ENCODE results near the gene ARRB2.

The ARRB2 gene

DNA sequence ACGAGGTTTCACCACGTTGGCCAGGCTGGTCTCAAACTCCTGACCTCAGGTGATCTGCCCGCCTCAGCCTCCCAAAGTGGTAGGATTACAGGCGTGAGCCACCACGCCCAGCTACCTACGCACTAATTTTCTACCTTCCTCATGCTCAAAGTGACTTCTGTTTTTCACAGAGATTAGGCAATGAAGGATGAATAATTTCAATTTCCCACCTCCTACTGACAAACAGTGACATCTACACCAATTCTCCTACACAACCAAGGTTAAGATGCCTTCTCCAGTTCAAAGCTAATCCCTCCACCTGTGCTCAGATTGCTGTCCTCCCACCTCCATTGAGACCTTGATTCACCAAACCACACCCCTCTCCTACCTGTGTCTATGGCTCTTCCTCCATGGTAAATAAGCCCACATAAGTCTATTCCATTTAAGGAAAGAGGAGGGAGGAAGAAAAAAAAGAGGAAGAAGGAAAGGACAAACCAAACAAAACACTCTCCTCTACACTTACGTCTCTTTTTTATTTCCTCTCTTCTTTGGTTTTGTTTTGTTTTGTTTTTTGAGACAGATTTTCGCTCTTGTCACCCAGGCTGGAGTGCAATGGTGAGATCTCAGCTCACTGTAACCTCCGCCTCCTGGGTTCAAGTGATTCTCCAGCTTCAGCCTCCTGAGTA lies 15.3 kb downstream of the ARRB2 start:
- DNase-seq: no peak
- no peak overlapping the region for H3K4me3 Mint-ChIP-seq
- H3K36me3 Mint-ChIP-seq (ENCODE audit: low read depth): peaks cover 13% of the 10 kb centered on the region
- peaks cover 31% of the 10 kb centered on the region for H3K4me1 Mint-ChIP-seq (ENCODE audit: low read depth)
- no peak overlapping the region for H3K27ac Mint-ChIP-seq
- H3K9me3 Mint-ChIP-seq: no peaks in the 10 kb centered on the region
- no peaks in the 10 kb centered on the region for H3K27me3 Mint-ChIP-seq

DNA sequence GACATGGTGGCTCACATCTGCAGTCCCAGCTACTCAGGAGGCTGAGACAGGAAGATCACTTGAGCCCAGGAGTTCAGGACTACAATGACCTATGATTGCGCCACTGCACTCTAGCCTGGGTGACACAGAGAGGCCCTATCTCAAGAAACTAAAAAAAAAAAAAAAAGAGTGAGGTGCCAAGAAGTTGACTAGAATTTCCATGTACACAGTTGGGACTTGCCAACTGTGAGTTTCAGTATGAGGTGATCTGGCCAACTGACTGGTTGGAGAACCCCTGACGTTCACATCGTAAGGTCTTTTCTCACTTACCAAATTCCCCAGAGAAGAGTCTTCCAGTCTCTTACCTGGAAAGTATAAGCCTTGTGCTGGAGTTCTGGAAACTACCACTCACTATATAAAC lies 17.7 kb downstream of the ARRB2 start:
- DNase-seq: no peak
- peaks cover 11% of the 10 kb centered on the region for H3K36me3 Mint-ChIP-seq (ENCODE audit: low read depth)
- no peaks in the 10 kb centered on the region for H3K27me3 Mint-ChIP-seq
- H3K4me1 Mint-ChIP-seq (ENCODE audit: low read depth): peaks cover 40% of the 10 kb centered on the region
- peak overlapping the region; percentile 87 for H3K27ac Mint-ChIP-seq
- no peaks in the 10 kb centered on the region for H3K9me3 Mint-ChIP-seq
- H3K4me3 Mint-ChIP-seq: no peak overlapping the region

DNA sequence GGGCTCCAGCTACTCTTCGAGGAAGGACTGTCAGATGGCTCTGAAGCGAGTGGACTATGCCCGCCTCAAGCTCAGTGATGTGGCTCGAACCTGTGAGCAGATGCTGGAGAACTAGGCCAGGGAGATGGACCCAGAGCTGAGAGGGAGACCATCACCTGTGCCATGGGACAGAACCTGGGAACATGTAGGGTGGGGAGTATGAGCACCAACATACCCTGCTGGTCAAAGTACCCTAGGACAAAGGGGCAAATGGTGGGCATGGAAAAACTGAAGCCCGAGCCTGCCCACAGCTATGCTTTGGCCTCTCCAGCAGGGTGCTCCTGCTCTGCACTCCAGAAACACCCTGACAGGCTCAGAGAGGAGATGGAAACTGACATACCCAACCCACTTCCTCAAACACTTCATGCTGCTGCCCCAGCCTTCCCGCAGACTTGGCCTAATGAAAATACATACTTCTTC lies 22.7 kb downstream of the ARRB2 start:
- Mint-ChIP-seq H3K9me3 (no peaks in the 10 kb centered on the region), H3K27me3 (peaks cover 1% of the 10 kb centered on the region), H3K27ac (no peak overlapping the region), H3K4me3 (no peak overlapping the region), H3K4me1 (ENCODE audit: low read depth) (peaks cover 42% of the 10 kb centered on the region), H3K36me3 (ENCODE audit: low read depth) (peaks cover 13% of the 10 kb centered on the region)
- DNase-seq: no peak

DNA sequence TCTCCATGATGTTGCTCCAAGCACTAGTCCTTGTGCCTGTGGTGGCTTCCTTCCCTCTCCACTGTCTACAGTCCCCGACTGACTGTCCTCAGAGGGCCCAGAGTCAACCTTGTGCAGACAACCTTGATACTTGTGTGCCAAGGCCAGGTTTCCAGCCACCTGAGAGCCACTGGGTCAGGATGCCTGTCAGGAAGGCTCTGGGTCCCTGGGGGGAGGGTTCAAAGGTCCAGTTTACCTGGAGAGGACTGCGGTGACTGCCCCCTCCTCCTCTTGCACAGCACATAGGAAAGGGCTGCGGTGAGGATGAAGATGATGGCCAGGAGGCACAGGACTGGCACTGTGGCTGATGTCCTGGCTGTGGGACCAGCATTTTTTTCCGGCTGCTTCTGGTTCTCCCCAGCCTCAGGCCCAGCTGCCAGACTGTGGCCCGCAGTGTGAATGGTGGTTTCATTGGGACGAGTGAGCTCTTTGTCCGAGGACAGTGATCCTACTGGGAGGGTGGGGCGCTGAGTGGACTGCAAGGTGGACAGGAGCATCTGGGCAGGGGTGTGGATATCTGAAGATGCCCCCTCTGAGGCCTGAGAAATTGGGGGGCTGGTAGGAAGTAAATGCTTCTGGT lies 24.5 kb downstream of the ARRB2 start:
- Mint-ChIP-seq H3K9me3 (no peaks in the 10 kb centered on the region), H3K27me3 (peaks cover 12% of the 10 kb centered on the region), H3K27ac (no peak overlapping the region), H3K36me3 (ENCODE audit: low read depth) (peaks cover 13% of the 10 kb centered on the region), H3K4me3 (no peak overlapping the region), H3K4me1 (ENCODE audit: low read depth) (peaks cover 42% of the 10 kb centered on the region)
- no peak for DNase-seq

- Mint-ChIP-seq H3K27ac (no peak overlapping the region), H3K4me3 (no peak overlapping the region), H3K27me3 (peaks cover 21% of the 10 kb centered on the region), H3K4me1 (ENCODE audit: low read depth) (peaks cover 38% of the 10 kb centered on the region), H3K9me3 (no peaks in the 10 kb centered on the region), H3K36me3 (ENCODE audit: low read depth) (peaks cover 13% of the 10 kb centered on the region)
- DNase-seq: no peak
Observed at GRCh38 chr17:4735876-4736651, 25.6 kb downstream of the ARRB2 start.

DNA sequence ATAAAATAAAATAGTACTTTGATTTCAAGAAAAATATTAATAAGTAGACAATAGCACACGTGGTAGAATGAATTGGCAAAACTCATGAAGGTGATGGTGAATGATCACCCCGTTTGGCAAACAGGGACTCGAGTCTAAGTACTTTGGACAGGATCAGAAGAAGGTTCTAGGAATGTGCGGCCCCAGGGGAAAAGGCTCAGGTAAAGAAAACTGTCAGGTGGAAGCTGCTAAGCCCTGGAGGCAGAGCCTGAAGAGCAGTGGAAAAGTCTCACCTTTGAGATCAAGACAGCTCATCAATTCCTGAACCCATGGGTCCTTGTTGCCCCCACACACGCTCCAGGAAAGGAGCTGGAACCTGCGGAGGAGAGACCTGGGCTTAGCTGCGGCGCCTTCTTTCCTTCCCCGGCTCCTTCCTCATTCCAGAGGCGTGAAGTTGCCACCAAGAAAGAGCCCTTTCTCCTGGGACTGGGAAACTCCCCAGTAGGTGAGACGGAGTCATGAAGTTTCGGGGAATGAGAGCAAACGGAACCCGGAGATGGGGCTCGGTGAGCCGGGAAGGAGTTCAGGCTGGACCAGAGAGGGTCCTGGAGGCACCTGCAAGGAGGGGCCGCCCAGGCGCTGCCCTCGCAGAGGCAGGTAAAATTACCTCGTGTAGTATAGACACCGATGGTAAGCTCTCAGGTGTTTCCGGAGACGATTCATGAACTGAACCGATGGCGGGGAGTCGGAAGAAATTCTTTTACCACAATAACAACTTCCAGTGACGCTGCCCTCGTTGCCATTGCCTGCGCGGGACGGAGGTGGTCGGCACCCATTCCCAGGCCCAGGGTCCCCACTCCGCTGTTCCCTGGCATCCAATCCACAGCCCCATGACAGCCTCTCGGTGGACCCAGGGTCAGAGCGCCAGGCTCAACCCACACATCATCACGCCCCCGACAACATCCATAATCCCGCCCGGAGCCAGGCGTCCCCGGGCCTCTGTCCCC lies 28.0 kb downstream of the ARRB2 start:
- Mint-ChIP-seq H3K4me1 (ENCODE audit: low read depth) (peaks cover 26% of the 10 kb centered on the region), H3K36me3 (ENCODE audit: low read depth) (no peaks in the 10 kb centered on the region), H3K4me3 (peak overlapping the region; percentile 73), H3K27ac (peak overlapping the region; percentile 61), H3K9me3 (no peaks in the 10 kb centered on the region), H3K27me3 (peaks cover 24% of the 10 kb centered on the region)
- no peak for DNase-seq

DNA sequence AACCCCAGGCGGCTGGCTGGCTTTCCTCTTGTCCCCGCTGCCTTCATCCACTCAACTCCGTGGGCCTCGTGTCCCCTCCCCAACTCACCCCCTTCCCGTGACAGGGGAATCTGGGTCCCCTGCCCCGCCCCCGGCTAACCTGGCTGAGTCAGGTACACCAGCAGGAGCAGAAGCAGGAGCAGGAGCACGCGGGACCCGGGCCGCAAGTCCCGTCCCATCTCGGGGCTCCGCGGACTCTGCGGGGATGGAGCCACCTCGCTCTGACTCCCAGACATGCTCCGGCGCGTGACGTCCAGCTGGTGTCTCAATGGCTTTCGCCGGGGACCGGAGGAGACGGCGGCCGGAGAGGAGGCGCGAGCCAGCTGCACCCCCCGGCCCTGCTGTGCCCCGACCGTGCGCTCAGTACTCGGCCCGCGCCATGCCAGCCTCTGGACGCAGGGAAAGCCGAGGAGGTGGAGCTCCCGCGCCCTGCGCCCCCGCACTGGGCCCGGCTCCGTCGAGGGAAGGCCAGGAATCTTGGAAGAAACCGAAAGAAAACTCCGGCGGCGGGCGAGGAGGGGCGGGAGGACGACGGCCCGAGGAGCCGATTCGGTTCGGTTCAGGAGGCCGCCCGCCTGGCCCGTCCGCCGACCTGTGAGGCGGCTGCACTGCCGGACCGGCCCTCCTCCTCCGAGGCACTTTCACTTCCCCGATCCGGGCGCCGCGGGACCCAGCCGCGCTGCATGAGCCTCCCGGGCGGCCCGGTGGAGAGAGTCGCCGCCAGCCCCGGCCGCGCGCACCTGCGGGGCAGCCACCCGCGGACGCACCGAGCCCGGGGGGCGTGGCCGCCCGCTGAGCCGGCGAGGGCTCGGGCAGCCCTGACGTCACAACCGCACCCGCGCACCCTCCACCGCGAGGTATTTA lies 28.9 kb downstream of the ARRB2 start, which contains the start of the genes CXCL16 and ZMYND15:
CXCL16 (minus strand) TSS at position 807 of the 903 bp plus-strand sequence; CDS start at position 218, 589 bp downstream.
ZMYND15 (plus strand) TSS at position 712 of the 903 bp plus-strand sequence. CDS start 716 bp downstream, outside the sequence.
- peak within 1 kb of the TSS; percentile 73 for H3K4me3 Mint-ChIP-seq
- H3K27ac Mint-ChIP-seq: peak within 1 kb of the TSS; percentile 61
- no peaks in the 10 kb centered on the region for H3K36me3 Mint-ChIP-seq (ENCODE audit: low read depth)
- DNase-seq: peak; percentile 64
- peaks cover 24% of the 10 kb centered on the region for H3K27me3 Mint-ChIP-seq
- H3K4me1 Mint-ChIP-seq (ENCODE audit: low read depth): peaks cover 24% of the 10 kb centered on the region
- H3K9me3 Mint-ChIP-seq: no peaks in the 10 kb centered on the region

GRCh38 chr17:4740025-4740351 lies 29.6 kb downstream of the ARRB2 start:
- no peaks in the 10 kb centered on the region for H3K9me3 Mint-ChIP-seq
- no peak for DNase-seq
- H3K4me1 Mint-ChIP-seq (ENCODE audit: low read depth): peaks cover 24% of the 10 kb centered on the region
- peak overlapping the region; percentile 58 for H3K4me3 Mint-ChIP-seq
- H3K27me3 Mint-ChIP-seq: peaks cover 24% of the 10 kb centered on the region
- H3K27ac Mint-ChIP-seq: peak overlapping the region; percentile 18
- no peaks in the 10 kb centered on the region for H3K36me3 Mint-ChIP-seq (ENCODE audit: low read depth)

DNA sequence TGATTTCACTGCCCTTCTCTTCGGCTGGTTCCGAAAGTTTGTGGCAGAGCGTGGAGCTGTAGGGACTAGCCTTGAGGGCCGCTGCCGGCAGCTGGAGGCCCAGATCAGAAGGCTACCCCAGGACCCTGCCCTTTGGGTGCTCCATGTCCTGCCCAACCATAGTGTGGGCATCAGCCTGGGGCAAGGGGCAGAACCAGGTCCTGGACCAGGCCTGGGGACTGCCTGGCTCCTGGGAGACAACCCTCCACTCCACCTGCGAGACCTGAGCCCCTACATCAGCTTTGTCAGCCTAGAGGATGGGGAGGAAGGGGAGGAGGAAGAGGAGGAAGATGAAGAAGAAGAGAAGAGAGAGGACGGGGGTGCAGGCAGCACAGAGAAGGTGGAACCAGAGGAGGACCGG lies 30.2 kb downstream of the ARRB2 start:
- Mint-ChIP-seq H3K36me3 (ENCODE audit: low read depth) (no peaks in the 10 kb centered on the region), H3K4me3 (peak overlapping the region; percentile 58), H3K9me3 (no peaks in the 10 kb centered on the region), H3K4me1 (ENCODE audit: low read depth) (peaks cover 24% of the 10 kb centered on the region), H3K27me3 (peaks cover 24% of the 10 kb centered on the region), H3K27ac (peak overlapping the region; percentile 18)
- DNase-seq: no peak

GRCh38 chr17:4741544-4741943 lies 31.1 kb downstream of the ARRB2 start:
- no peak for DNase-seq
- Mint-ChIP-seq H3K4me1 (ENCODE audit: low read depth) (peaks cover 19% of the 10 kb centered on the region), H3K9me3 (no peaks in the 10 kb centered on the region), H3K27ac (no peak overlapping the region), H3K27me3 (peaks cover 24% of the 10 kb centered on the region), H3K4me3 (no peak overlapping the region), H3K36me3 (ENCODE audit: low read depth) (no peaks in the 10 kb centered on the region)

DNA sequence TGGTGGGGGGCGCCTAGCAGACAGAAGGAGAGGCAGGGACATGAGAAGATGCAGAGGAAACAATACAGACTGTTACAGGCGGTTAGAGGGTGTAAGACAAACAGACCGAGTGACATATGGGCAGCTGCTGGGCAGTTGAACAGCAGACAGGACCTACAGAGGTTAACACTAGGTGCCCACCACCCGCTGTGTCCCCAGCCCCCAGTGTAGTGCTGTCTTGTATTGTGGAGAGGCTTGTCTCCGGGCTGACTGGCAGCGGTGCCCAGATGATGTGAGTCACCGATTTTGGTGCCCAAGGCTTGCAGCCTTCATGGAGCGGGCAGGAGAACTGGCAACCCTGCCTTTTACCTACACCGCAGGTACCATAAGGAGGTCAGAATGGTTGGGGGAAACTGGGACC lies 31.7 kb downstream of the ARRB2 start:
- H3K27ac Mint-ChIP-seq: no peak overlapping the region
- no peak overlapping the region for H3K4me3 Mint-ChIP-seq
- H3K4me1 Mint-ChIP-seq (ENCODE audit: low read depth): peaks cover 20% of the 10 kb centered on the region
- peaks cover 24% of the 10 kb centered on the region for H3K27me3 Mint-ChIP-seq
- no peaks in the 10 kb centered on the region for H3K9me3 Mint-ChIP-seq
- DNase-seq: no peak
- H3K36me3 Mint-ChIP-seq (ENCODE audit: low read depth): no peaks in the 10 kb centered on the region

DNA sequence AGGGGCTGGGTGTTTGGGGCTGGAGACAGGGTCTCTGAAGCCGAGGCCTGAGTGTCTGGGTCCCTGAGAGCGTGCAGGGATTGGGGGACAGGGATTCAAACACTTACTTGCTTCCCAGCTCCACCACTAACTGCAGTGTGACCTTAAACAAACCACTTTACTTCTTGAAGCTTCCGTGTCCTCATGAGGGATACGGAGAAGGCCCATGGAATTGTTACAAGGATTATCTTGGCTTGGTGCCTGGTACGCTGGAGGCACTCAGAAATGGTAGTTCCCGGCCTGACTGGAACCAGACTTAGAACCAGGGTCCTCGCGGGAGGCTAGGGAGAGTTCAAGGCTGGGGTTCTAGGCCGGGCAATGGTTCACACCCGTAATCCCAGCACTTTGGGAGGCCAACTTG lies 32.2 kb downstream of the ARRB2 start:
- no peak for DNase-seq
- Mint-ChIP-seq H3K27ac (no peak overlapping the region), H3K27me3 (peaks cover 24% of the 10 kb centered on the region), H3K9me3 (no peaks in the 10 kb centered on the region), H3K4me3 (no peak overlapping the region), H3K4me1 (ENCODE audit: low read depth) (peaks cover 22% of the 10 kb centered on the region), H3K36me3 (ENCODE audit: low read depth) (no peaks in the 10 kb centered on the region)

DNA sequence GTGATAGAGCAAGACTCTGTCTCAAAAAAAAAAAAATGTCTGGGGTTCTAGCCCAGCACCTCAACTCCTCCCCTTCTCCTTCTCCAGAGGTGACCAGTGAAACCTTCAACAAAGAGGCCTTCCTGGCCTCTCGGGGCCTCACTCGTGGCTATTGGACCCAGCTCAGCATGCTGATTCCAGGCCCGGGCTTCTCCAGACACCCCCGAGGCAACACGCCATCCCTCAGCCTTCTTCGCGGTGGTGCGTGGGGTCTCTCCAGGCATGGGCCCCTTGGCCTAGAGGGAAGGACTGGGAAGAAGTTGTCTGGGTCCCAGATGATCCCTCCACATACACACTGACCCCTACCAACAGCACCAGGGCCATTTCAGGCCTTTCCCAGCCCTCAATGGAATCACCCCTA lies 32.8 kb downstream of the ARRB2 start:
- H3K4me1 Mint-ChIP-seq (ENCODE audit: low read depth): peaks cover 25% of the 10 kb centered on the region
- peaks cover 22% of the 10 kb centered on the region for H3K27me3 Mint-ChIP-seq
- no peak overlapping the region for H3K27ac Mint-ChIP-seq
- H3K36me3 Mint-ChIP-seq (ENCODE audit: low read depth): no peaks in the 10 kb centered on the region
- H3K9me3 Mint-ChIP-seq: no peaks in the 10 kb centered on the region
- H3K4me3 Mint-ChIP-seq: no peak overlapping the region
- DNase-seq: no peak

All from activated T-cell treated with anti-CD3 and anti-CD28 coated beads, Interleukin-2, amount 50 U/mL, for 24 hours (primary cell).